Islet of Langerhans (tissue), 1 donor: ENCODE results near the gene DCAF12L2.
"Not testable (repeated sequence)": the region's sequence is repeated elsewhere in the genome, so short reads cannot be mapped to it uniquely, and the experiment has no call there.

Source experiments
- FAIRE-seq: peaks from one replicate; lab custom pipeline; 2011; peaks lifted over from hg19 to GRCh38; lab: Jason Lieb, UNC

The DCAF12L2 gene

GRCh38 chrX:126165721-126166461 lies at the start of gene DCAF12L2:
TSS of gene DCAF12L2 (minus strand) at chrX:126166289. CDS start at chrX:126165924, 365 bp downstream.
- FAIRE-seq = no peak

GRCh38 chrX:126190888-126191287 lies 24.8 kb upstream of the DCAF12L2 start:
- FAIRE-seq = not testable (repeated sequence)

GRCh38 chrX:126177133-126177840 lies 11.2 kb upstream of the DCAF12L2 start:
- no peak for FAIRE-seq

GRCh38 chrX:126170720-126171119 lies 4.6 kb upstream of the DCAF12L2 start:
- FAIRE-seq = no peak

- FAIRE-seq = no peak
These were observed 1.5 kb upstream of the DCAF12L2 start for GRCh38 chrX:126167560-126167959.

GRCh38 chrX:126165401-126165720 lies 728 bp downstream of the DCAF12L2 start:
- FAIRE-seq = no peak

- no peak for FAIRE-seq
These were observed 1.2 kb downstream of the DCAF12L2 start for GRCh38 chrX:126164689-126165400.

GRCh38 chrX:126164226-126164625 lies 1.9 kb downstream of the DCAF12L2 start:
- FAIRE-seq = no peak

GRCh38 chrX:126141014-126141413 lies 25.1 kb downstream of the DCAF12L2 start:
- FAIRE-seq = no peak

- no peak for FAIRE-seq
These were observed 28.2 kb downstream of the DCAF12L2 start for GRCh38 chrX:126137899-126138298.

- no peak for FAIRE-seq
These were observed 41.4 kb downstream of the DCAF12L2 start for GRCh38 chrX:126124721-126125120.
